Stimulated activated naive CD8-positive, alpha-beta T cell treated with anti-CD3 and anti-CD28 coated beads, Interleukin-15, Interleukin-2, amounts not matched to agents 100 ng/mL and 50 ng/mL, for 24 hours (primary cell): ENCODE data around the gene SLF2.

ENCODE experiments used
- H3K27ac Mint-ChIP-seq: one replicate; pipeline ENCODE4 v1.8.0; 2021; ENCODE audit warnings: mild to moderate bottlenecking, mixed read lengths
- H3K27me3 Mint-ChIP-seq: one replicate; pipeline ENCODE4 v1.8.0; 2021; ENCODE audit warnings: mixed read lengths
- H3K36me3 Mint-ChIP-seq: one replicate; pipeline ENCODE4 v1.8.0; 2021; ENCODE audit warnings: low read depth, mixed read lengths
- H3K4me1 Mint-ChIP-seq: one replicate; pipeline ENCODE4 v1.8.0; 2021; ENCODE audit warnings: low read depth, mixed read lengths
- H3K4me3 Mint-ChIP-seq: one replicate; pipeline ENCODE4 v1.8.0; 2021; ENCODE audit warnings: mild to moderate bottlenecking, mixed read lengths
- H3K9me3 Mint-ChIP-seq: one replicate; pipeline ENCODE4 v1.8.0; 2021; ENCODE audit warnings: mixed read lengths

Gene SLF2

DNA sequence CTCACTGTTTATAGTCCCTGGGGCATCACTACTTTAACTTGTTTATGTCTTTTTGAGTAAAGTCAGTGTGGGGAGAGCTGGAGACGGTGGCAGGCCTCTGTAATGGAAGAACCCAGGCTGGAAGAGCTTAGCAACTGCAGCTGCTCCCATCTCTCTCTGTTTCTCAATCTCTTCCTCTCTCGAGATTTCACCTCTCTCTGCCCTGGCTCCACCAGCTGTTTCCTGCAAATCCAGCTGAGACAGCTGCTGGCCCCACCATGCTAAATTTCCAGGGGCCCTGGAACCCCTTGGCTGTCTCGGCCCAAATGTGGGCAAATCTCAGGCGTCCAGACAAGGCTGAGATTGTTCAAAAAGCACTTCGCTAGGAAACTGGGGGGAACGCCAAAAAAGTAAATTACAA lies 25.8 kb upstream of the SLF2 start:
- no peaks in the 10 kb centered on the region for H3K36me3 Mint-ChIP-seq
- H3K4me1 Mint-ChIP-seq, result no peaks in the 10 kb centered on the region
- no peaks in the 10 kb centered on the region for H3K9me3 Mint-ChIP-seq
- H3K27me3 Mint-ChIP-seq, result peaks cover 21% of the 10 kb centered on the region
- H3K27ac Mint-ChIP-seq, result no peak overlapping the region
- no peak overlapping the region for H3K4me3 Mint-ChIP-seq

DNA sequence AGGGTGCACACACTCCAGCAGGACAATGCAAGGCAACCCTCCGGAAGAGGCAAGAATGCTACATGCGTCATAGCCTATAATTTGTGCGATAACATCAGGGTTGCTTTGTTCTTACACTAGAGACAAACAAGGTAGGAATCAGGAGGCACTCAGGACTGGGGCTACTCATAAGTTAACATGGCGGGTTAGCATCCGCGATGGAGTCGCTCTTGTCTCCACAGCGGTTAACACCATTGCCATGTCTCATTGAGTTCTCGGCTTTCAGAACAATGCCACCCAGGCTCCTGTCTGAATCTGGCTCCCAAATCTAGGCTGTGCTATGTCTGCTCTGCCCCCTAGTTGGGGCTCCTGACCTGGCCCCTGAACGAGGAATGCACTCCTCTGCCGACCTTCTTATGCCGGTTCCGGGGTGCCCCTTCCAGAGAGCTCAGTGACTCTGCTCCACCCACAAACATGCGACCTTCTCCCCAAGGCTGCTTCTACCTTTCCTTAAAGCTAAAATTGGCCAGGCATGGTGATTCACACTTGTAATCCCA lies 24.9 kb upstream of the SLF2 start:
- Mint-ChIP-seq H3K27me3 (peaks cover 30% of the 10 kb centered on the region), H3K9me3 (no peaks in the 10 kb centered on the region), H3K4me1 (no peaks in the 10 kb centered on the region), H3K36me3 (no peaks in the 10 kb centered on the region), H3K27ac (no peak overlapping the region), H3K4me3 (no peak overlapping the region)

DNA sequence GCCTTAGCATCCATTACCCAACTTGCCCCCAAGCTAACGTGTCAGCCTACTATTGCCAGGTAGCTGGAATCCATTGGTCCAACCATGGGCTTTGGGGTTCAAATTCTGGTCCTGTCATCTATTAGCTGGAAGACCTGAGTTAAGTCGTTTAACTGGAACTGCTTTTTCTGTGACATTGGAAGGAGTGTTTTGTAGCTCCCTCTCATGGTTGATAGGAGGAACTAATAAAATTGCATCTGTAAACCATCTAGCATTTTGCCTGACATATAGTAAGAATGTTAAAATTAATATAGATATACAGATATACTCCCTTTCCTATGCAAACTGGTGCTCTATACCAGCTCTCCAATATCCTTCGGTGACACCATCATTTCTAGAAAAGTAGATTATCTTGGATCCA lies 23.8 kb upstream of the SLF2 start:
- no peak overlapping the region for H3K4me3 Mint-ChIP-seq
- H3K36me3 Mint-ChIP-seq, result no peaks in the 10 kb centered on the region
- H3K27me3 Mint-ChIP-seq, result peaks cover 31% of the 10 kb centered on the region
- no peaks in the 10 kb centered on the region for H3K4me1 Mint-ChIP-seq
- H3K9me3 Mint-ChIP-seq, result no peaks in the 10 kb centered on the region
- H3K27ac Mint-ChIP-seq, result no peak overlapping the region

DNA sequence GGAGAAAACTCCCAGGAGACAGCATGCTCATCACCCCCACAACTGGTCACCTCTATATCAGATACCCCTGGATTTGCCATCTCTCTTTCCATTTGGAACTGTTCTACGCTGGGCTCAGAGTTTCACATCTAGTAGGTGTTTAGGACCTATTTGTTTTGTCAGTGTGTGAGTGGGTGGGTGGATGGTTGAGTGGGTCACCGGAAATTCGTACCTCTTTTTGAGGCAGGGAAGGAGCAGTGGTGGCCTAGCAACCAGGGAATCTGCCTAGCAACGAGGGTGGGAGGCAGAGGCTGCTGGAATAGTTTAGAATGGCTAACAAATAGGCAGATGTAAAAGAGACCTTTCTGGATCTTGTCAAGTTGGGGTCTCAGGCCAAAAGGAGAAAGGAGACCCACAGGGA lies 23.2 kb upstream of the SLF2 start:
- H3K9me3 Mint-ChIP-seq, result no peaks in the 10 kb centered on the region
- no peak overlapping the region for H3K27ac Mint-ChIP-seq
- H3K4me1 Mint-ChIP-seq, result no peaks in the 10 kb centered on the region
- no peak overlapping the region for H3K4me3 Mint-ChIP-seq
- peaks cover 31% of the 10 kb centered on the region for H3K27me3 Mint-ChIP-seq
- H3K36me3 Mint-ChIP-seq, result no peaks in the 10 kb centered on the region

DNA sequence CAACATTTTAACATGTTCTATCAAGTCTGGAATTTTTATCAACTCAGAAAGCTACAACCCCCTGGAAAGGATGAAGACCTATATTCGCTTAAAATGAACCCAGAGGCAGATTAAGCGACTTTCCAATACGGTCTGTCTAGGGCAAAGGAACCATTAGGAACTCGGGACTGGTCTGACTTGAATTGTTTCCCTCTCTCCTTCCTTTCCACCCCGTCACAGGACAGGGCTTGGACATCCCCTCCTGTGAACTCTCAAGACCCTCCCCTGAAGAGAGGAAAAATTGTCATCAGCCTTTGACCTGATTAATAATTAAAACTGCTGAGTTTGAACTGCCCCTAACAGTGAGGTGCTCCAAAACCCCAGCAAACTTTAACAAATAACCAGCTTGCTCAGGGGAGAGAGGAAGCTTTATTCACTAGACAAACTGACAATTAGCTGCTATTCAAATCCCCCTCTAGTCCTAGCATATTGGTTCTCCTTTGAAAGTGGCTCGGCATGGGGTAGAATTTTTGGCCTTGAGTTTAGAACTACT lies 22.6 kb upstream of the SLF2 start:
- Mint-ChIP-seq H3K4me1 (peaks cover under 1% of the 10 kb centered on the region), H3K36me3 (no peaks in the 10 kb centered on the region), H3K9me3 (no peaks in the 10 kb centered on the region), H3K27ac (no peak overlapping the region), H3K27me3 (peaks cover 31% of the 10 kb centered on the region), H3K4me3 (no peak overlapping the region)

DNA sequence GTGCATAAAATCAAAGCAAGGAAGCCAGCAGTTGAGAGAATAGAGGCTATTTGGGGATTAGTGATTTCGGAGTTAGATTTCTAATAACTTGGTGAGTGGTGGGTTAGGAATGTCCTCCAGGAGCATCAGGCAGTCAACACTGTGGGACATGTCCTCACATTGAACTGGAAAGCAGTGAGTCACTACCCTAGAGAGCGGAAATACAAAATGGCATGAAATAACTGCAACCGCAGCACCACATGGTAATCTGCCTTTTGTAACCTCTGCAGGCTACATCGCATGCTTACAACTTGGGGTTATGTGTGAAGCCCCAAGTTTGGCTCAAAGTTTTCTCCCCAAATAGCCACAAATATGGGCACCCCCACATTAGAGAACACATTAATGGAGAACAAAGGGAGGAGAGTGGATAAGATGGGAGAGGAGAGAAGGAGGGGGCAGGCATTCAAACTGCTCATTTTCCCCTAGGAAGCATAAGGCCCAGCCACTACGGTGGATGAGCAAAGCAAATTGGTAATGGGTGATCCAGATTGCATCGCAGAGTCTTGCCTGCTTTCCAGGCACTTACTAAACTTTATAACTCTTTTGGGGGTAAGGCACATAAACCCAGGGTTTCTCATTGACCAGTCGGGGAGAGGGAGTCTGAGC lies 22.0 kb upstream of the SLF2 start:
- Mint-ChIP-seq H3K36me3 (no peaks in the 10 kb centered on the region), H3K27ac (no peak overlapping the region), H3K27me3 (peaks cover 31% of the 10 kb centered on the region), H3K4me1 (peaks cover 7% of the 10 kb centered on the region), H3K4me3 (no peak overlapping the region), H3K9me3 (no peaks in the 10 kb centered on the region)

DNA sequence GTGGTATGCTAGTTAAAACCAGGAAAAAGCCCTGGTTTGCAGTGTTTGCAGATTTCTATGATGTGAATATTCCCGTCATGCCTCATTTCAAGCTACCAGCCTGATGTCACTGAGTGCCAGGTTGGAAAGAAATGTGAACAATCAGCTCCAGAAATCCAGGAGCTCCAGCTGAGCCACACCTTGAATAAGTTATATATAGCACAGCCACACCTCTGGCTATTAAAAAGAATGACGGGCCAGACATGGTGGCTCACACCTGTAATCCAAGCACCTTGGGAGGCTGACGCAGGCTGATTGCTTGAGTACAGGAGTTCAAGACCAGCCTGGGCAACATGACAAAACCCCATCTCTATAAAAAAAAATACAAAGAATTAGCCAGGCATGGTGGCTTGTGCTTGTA lies 18.7 kb upstream of the SLF2 start:
- H3K9me3 Mint-ChIP-seq, result no peaks in the 10 kb centered on the region
- H3K27me3 Mint-ChIP-seq, result peaks cover 44% of the 10 kb centered on the region
- no peak overlapping the region for H3K27ac Mint-ChIP-seq
- H3K36me3 Mint-ChIP-seq, result no peaks in the 10 kb centered on the region
- H3K4me3 Mint-ChIP-seq, result no peak overlapping the region
- peaks cover 7% of the 10 kb centered on the region for H3K4me1 Mint-ChIP-seq

DNA sequence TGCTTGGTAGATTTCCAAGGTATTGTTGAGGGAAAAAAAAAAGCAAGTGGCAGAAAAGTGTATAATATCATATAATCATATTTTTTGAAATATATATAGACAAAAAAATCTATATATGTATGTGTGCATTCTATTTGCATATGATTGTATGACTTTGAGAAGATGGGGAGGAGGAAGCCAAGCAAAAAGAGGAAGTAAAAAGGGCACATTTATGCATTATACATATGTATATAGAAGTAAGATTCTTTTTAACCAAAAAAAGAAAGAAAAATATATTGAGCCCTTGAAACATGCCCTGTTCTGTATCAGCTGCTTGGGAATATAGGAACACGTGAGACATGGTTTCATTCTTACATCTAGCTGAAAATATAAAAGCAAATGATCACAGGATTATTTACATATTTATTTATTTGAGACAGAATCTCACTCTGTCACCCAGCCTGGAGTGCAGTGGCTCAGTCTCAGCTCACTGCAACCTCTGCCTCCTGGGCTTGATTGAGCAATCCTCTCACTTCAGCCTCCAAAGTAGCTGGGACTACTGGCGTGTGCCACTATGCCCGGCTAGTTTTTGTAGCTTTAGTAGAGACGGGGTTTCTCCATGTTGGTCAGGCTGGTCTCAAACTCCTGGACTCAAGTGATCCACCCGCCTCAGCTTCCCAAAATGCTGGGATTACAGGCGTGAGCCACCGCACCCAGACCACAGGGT lies 18.0 kb upstream of the SLF2 start:
- Mint-ChIP-seq H3K4me1 (peaks cover 7% of the 10 kb centered on the region), H3K9me3 (no peaks in the 10 kb centered on the region), H3K4me3 (no peak overlapping the region), H3K27ac (no peak overlapping the region), H3K27me3 (peaks cover 38% of the 10 kb centered on the region), H3K36me3 (no peaks in the 10 kb centered on the region)

DNA sequence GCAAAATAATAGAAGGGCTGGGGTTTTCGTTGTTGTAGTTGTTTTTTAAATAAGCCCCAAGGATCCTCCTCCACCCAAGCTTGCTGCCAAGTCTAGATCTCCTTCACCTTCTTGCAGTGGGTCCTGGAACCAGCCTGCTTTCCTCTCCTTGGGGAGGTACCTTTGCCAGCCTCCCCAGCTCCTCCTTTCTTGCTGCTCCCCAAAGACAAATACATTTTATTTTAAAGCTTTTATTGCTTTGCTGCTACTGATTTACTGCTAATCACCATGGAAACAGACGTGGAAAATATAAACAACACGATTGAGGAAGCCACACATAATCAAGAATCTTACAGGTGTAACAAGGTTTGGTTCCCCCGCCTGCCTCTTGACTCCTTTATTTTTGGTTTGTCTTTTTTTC lies 17.4 kb upstream of the SLF2 start:
- no peak overlapping the region for H3K27ac Mint-ChIP-seq
- H3K9me3 Mint-ChIP-seq, result no peaks in the 10 kb centered on the region
- H3K36me3 Mint-ChIP-seq, result no peaks in the 10 kb centered on the region
- H3K4me1 Mint-ChIP-seq, result peaks cover 7% of the 10 kb centered on the region
- H3K27me3 Mint-ChIP-seq, result peaks cover 33% of the 10 kb centered on the region
- no peak overlapping the region for H3K4me3 Mint-ChIP-seq

DNA sequence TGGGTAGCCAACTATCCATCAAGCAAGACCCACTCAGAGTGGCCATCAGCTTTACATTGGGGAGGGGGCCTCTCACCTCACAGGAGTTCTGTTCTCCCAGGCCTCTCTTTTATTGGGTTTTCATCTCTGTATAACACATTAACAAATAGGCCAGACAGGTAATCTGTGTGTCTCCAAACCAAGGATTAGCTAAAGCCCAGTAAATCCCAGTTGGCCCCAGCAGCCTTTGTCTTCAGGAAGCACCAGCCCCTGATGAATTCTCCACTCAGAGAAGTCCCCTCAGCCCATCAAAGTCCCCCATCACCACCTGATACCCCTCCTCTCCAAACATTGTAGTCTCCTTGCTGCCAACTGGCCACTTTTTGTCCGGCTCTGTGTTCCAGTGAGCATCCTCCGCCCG lies 16.9 kb upstream of the SLF2 start:
- H3K36me3 Mint-ChIP-seq, result no peaks in the 10 kb centered on the region
- no peak overlapping the region for H3K4me3 Mint-ChIP-seq
- H3K27ac Mint-ChIP-seq, result no peak overlapping the region
- peaks cover 29% of the 10 kb centered on the region for H3K27me3 Mint-ChIP-seq
- no peaks in the 10 kb centered on the region for H3K9me3 Mint-ChIP-seq
- H3K4me1 Mint-ChIP-seq, result peaks cover 7% of the 10 kb centered on the region

DNA sequence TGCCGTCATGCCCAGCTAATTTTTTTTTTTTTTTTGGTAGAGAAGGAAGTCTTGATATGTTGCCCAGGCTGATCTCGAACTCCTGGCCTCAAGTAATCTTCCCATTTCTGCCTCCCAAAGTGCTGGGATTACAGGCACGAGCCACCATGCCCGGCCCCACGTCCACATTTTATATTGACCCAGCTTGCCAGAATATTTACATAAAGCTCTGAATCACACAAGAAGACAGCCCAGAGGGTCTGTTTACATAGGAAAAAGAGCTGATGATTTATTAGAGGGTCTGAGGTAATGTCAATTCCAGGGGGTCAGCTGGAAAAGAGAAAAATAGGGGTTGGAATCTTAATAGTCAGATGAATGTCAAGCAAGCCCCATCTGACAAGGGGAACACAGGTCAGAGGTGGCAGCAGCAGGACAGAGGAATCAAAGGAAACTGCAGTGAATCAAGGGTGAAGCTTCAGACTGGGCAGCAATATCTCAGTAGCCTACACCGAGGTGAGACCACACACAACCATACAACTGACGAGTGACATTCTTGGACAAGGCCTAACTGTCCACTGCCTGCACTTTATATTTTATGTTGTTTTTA lies 15.8 kb upstream of the SLF2 start:
- Mint-ChIP-seq H3K27me3 (peaks cover 23% of the 10 kb centered on the region), H3K4me3 (no peak overlapping the region)

DNA sequence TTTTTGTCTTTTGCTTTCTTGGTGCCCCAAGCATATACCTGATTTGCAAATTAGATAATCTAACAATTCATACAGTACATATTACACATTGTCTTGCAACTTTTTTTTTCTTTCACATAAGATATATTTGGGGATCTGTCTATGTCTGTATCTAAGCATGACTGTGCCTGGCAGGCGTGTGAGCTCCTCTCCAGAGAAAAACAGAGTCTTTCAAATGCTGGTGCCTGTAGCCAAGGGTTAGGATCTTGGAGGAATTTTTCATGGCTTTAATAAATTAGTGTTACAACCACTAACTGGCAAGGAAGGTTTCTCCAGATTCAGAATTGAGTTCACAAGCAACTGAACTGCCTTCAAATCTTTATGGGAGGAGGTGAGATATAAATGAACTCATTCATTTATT lies 14.8 kb upstream of the SLF2 start:
- H3K27ac Mint-ChIP-seq, result no peak overlapping the region
- H3K9me3 Mint-ChIP-seq, result no peaks in the 10 kb centered on the region
- H3K36me3 Mint-ChIP-seq, result no peaks in the 10 kb centered on the region
- peaks cover 13% of the 10 kb centered on the region for H3K27me3 Mint-ChIP-seq
- peaks cover 7% of the 10 kb centered on the region for H3K4me1 Mint-ChIP-seq
- no peak overlapping the region for H3K4me3 Mint-ChIP-seq

More for the DNA sequence above, 15.8 kb upstream of the SLF2 start:
- peaks cover 7% of the 10 kb centered on the region for H3K4me1 Mint-ChIP-seq
- no peaks in the 10 kb centered on the region for H3K36me3 Mint-ChIP-seq
- H3K9me3 Mint-ChIP-seq, result no peaks in the 10 kb centered on the region
- H3K27ac Mint-ChIP-seq, result no peak overlapping the region

DNA sequence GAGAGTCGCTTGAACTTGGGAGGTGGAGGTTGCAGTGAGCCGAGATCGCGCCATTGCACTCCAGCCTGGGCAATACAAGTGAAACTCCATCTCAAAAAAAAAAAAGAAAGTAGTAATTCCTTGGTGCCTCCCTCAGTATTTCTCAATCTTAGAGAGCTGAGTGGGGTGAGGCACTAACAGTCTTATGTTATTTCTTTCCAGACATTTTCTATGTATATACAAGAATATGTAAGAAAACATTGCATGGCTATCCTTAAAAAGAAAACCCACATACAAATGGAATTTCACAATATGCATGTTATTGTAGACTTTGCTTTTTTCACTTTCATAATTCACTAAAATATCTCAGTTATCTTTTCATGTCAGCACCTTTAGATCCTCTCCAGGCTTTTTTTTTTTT lies 13.6 kb upstream of the SLF2 start:
- Mint-ChIP-seq H3K9me3 (no peaks in the 10 kb centered on the region), H3K27me3 (peaks cover 17% of the 10 kb centered on the region), H3K36me3 (no peaks in the 10 kb centered on the region), H3K4me3 (no peak overlapping the region), H3K4me1 (peaks cover 7% of the 10 kb centered on the region), H3K27ac (no peak overlapping the region)

DNA sequence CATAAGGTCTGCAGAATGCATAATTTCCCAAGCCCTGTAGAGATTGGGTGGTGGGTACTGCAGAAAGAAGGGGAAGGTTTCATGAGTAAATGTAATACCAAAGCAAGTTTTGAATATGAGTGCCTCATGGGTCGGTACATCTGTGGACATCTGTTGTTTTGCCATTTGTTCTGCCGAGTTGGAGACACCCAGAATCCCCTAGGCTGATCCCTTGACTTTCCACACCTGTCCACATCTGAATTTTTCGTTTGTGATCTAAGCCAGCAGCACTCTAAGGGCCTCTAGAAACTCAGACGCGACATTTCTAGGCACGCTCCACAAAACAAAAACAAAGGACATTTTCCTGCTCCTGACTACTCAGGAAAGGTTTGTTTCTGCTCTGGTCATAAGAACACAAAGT lies 11.7 kb upstream of the SLF2 start:
- no peak overlapping the region for H3K4me3 Mint-ChIP-seq
- no peaks in the 10 kb centered on the region for H3K4me1 Mint-ChIP-seq
- no peak overlapping the region for H3K27ac Mint-ChIP-seq
- H3K36me3 Mint-ChIP-seq, result no peaks in the 10 kb centered on the region
- H3K9me3 Mint-ChIP-seq, result no peaks in the 10 kb centered on the region
- peaks cover 17% of the 10 kb centered on the region for H3K27me3 Mint-ChIP-seq

DNA sequence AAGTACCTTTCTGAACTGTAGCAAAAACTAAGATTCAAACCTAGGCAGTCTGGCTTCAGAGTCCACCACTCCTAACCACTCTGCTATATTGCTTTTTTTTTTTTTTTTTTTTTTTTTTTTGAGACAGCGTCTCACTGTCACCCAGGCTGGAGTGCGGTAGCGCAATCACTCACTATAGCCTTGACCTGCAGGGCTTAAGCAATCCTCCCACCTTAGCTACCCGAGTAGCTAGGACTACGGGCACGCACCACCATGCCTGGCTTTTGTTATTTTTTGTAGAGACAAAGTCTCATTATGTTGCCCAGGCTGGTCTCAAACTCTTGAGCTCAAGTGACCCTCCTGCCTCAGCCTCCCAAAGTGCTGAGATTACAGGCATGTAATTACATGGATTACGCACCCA lies 10.1 kb upstream of the SLF2 start:
- Mint-ChIP-seq H3K27ac (no peak overlapping the region), H3K9me3 (no peaks in the 10 kb centered on the region), H3K4me3 (no peak overlapping the region), H3K27me3 (peaks cover 11% of the 10 kb centered on the region), H3K4me1 (no peaks in the 10 kb centered on the region), H3K36me3 (no peaks in the 10 kb centered on the region)
